Measurements from ENCODE around the gene MACROD2.

DNA sequence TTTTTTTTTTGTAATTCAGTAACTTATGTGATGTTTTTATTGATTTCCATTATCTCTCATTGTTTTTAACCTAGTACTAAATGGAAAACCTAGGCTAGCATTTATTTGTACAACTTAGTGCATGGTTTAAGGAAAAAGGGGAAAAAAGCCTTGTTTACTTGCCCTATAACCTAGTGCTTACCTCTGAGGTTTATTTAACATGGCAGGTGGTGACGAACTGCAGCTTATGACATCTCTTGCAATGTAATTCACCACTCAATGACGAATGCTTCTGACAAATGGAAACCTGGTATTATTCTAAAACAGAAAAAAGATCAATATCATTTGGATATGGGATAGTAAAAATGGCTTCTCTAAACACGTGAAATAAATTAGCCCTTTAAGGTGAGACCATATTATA, 960.7 kb downstream of the MACROD2 start:
- TF ChIP-seq CTCF (IDR thresholded peaks at IDR 0.05; ENCODE audit: low read depth, low read length, missing input control) = no peak
- TF ChIP-seq RAD21 (IDR thresholded peaks at IDR 0.05) = peak in 1 of 2 donors; percentile 45
- TF ChIP-seq, protein P1, sequence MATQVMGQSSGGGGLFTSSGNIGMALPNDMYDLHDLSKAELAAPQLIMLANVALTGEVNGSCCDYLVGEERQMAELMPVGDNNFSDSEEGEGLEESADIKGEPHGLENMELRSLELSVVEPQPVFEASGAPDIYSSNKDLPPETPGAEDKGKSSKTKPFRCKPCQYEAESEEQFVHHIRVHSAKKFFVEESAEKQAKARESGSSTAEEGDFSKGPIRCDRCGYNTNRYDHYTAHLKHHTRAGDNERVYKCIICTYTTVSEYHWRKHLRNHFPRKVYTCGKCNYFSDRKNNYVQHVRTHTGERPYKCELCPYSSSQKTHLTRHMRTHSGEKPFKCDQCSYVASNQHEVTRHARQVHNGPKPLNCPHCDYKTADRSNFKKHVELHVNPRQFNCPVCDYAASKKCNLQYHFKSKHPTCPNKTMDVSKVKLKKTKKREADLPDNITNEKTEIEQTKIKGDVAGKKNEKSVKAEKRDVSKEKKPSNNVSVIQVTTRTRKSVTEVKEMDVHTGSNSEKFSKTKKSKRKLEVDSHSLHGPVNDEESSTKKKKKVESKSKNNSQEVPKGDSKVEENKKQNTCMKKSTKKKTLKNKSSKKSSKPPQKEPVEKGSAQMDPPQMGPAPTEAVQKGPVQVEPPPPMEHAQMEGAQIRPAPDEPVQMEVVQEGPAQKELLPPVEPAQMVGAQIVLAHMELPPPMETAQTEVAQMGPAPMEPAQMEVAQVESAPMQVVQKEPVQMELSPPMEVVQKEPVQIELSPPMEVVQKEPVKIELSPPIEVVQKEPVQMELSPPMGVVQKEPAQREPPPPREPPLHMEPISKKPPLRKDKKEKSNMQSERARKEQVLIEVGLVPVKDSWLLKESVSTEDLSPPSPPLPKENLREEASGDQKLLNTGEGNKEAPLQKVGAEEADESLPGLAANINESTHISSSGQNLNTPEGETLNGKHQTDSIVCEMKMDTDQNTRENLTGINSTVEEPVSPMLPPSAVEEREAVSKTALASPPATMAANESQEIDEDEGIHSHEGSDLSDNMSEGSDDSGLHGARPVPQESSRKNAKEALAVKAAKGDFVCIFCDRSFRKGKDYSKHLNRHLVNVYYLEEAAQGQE (IDR thresholded peaks at IDR 0.05) = no peak
- peak; percentile 30 to 41 for TF ChIP-seq HNF4A (conservative IDR thresholded peaks at IDR 0.05)
- TF ChIP-seq HNF4G (IDR thresholded peaks at IDR 0.05) = no peak
- TF ChIP-seq, protein P2, sequence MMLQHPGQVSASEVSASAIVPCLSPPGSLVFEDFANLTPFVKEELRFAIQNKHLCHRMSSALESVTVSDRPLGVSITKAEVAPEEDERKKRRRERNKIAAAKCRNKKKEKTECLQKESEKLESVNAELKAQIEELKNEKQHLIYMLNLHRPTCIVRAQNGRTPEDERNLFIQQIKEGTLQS (IDR thresholded peaks at IDR 0.05) = no peak
- TF ChIP-seq, protein P3, sequence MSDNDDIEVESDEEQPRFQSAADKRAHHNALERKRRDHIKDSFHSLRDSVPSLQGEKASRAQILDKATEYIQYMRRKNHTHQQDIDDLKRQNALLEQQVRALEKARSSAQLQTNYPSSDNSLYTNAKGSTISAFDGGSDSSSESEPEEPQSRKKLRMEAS (IDR thresholded peaks at IDR 0.05) = peak; percentile 15
- TF ChIP-seq TAF1 (conservative IDR thresholded peaks at IDR 0.05) = no peak
- peak; percentile 25 for TF ChIP-seq YY1 (IDR thresholded peaks at IDR 0.05)
- TF ChIP-seq ZBTB33 (IDR thresholded peaks at IDR 0.05) = no peak

All from liver (tissue), 3 donors.